Trophoblast cell (in vitro differentiated cells and primary cell): ENCODE data around the gene UPF3A.

Experiments
- DNase-seq, 2 donors: peaks; one replicate each; pipeline ENCODE4 v3.0.0-alpha.2; 2016
- H2AFZ ChIP-seq: 2 replicates; pipeline ENCODE4 v1.6.1; 2013; ENCODE audit warnings: low read length, moderate library complexity, mild to moderate bottlenecking; ENCODE audit not compliant: insufficient read depth, poor library complexity
- H2AK5ac ChIP-seq: 2 replicates; pipeline ENCODE4 v1.6.1; 2013; ENCODE audit warnings: mild to moderate bottlenecking, low read length
- H2BK120ac ChIP-seq: 2 replicates; pipeline ENCODE4 v1.6.1; 2013; ENCODE audit warnings: low read length, mild to moderate bottlenecking, moderate library complexity; ENCODE audit not compliant: insufficient read depth, poor library complexity
- H2BK12ac ChIP-seq: 2 replicates; pipeline ENCODE4 v1.6.1; 2013; ENCODE audit warnings: mild to moderate bottlenecking, low read length, moderate library complexity
- H2BK5ac ChIP-seq: 2 replicates; pipeline ENCODE4 v1.6.1; 2013; ENCODE audit warnings: low read length, low read depth, moderate library complexity, mild to moderate bottlenecking; ENCODE audit not compliant: poor library complexity
- H3K14ac ChIP-seq: 2 replicates; pipeline ENCODE4 v1.6.1; 2013; ENCODE audit warnings: mild to moderate bottlenecking, low read length
- H3K18ac ChIP-seq: 2 replicates; pipeline ENCODE4 v1.6.1; 2013; ENCODE audit warnings: mild to moderate bottlenecking, low read length
- H3K23ac ChIP-seq: 2 replicates; pipeline ENCODE4 v1.6.1; 2013; ENCODE audit warnings: low read length
- H3K27ac ChIP-seq: 2 replicates; pipeline ENCODE4 v1.5.1; 2013; ENCODE audit warnings: low read depth, mild to moderate bottlenecking, inconsistent platforms, low read length, moderate library complexity
- H3K27me3 ChIP-seq: 2 replicates; pipeline ENCODE4 v1.6.1; 2013; ENCODE audit warnings: inconsistent platforms, mild to moderate bottlenecking, low read length, moderate library complexity; ENCODE audit not compliant: insufficient read depth
- H3K36me3 ChIP-seq, 2 experiments: 1 replicate in 1 of 2; 2 replicates in 1 of 2; pipeline ENCODE4 v1.6.1; 2013; ENCODE audit warnings: low read length in 2 of 2, mild to moderate bottlenecking in 2 of 2, moderate library complexity in 1 of 2; ENCODE audit not compliant: insufficient read depth in 2 of 2, control insufficient read depth in 1 of 2
- H3K4ac ChIP-seq: 2 replicates; pipeline ENCODE4 v1.6.1; 2013; ENCODE audit warnings: low read depth, mild to moderate bottlenecking, low read length, moderate library complexity
- H3K4me1 ChIP-seq, 2 experiments: 1 replicate in 1 of 2; 2 replicates in 1 of 2; pipeline ENCODE4 v1.6.1; 2013; ENCODE audit warnings: low read length in 2 of 2, mild to moderate bottlenecking in 2 of 2, moderate library complexity in 1 of 2; ENCODE audit not compliant: insufficient read depth in 2 of 2, control insufficient read depth in 1 of 2
- H3K4me2 ChIP-seq: 2 replicates; pipeline ENCODE4 v1.6.1; 2013; ENCODE audit warnings: inconsistent platforms, mild to moderate bottlenecking, low read length, moderate library complexity
- H3K4me3 ChIP-seq: 2 replicates; pipeline ENCODE4 v1.5.1; 2013; ENCODE audit warnings: mild to moderate bottlenecking, low read depth, low read length, inconsistent platforms
- H3K79me1 ChIP-seq: one replicate; pipeline ENCODE4 v1.6.1; 2013; ENCODE audit warnings: low read length
- H3K79me2 ChIP-seq: 2 replicates; pipeline ENCODE4 v1.6.1; 2013; ENCODE audit warnings: low read length, mild to moderate bottlenecking; ENCODE audit not compliant: control insufficient read depth, insufficient read depth, poor library complexity
- H3K9ac ChIP-seq: 2 replicates; pipeline ENCODE4 v1.6.1; 2013; ENCODE audit warnings: mild to moderate bottlenecking, low read length
- H3K9me3 ChIP-seq: 2 replicates; pipeline ENCODE4 v1.6.1; 2013; ENCODE audit warnings: low read depth, mild to moderate bottlenecking, control low read depth, inconsistent platforms, low read length; ENCODE audit not compliant: insufficient read depth
- H4K12ac ChIP-seq: 2 replicates; pipeline ENCODE4 v1.6.1; 2013; ENCODE audit warnings: low read depth, mild to moderate bottlenecking, low read length, moderate library complexity
- H4K8ac ChIP-seq: 2 replicates; pipeline ENCODE4 v1.6.1; 2013; ENCODE audit warnings: low read depth, mild to moderate bottlenecking, low read length, moderate library complexity
- H4K91ac ChIP-seq: one replicate; pipeline ENCODE4 v1.6.1; 2013; ENCODE audit warnings: low read depth, mild to moderate bottlenecking, low read length, moderate library complexity
- WGBS: extraction: QIAGEN DNeasy Blood & Tissue Kit; methylation state at CpG from one replicate; pipeline ENCODE4 v1.1.7; 2013; ENCODE audit warnings: missing lambda C conversion rate; ENCODE audit not compliant: insufficient read length, insufficient coverage; ENCODE audit errors: extremely low coverage; 5-methylcytosine and 5-hydroxymethylcytosine counted together

The UPF3A gene

DNA sequence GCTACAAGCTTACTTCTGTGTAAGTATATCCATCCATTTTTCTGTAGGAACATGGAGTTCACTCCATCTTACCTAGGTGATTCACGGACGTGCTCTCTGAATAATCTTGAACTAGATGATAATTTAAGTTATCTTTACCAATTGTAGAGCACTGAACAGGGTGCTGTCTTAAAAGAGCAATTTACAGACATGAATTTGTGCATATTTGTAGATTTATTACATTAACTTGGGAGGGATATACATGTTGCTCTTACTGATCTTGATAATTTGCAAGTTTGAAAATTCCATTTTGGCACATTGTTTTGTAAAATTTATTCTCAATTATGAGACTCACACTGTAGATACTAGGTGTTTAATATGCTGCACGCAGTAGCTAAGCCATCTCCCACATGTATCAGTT is 37.4 kb upstream of the UPF3A start:
- Histone ChIP-seq H3K4me3 (no peak overlapping the region), H3K79me2 (no peaks in the 10 kb centered on the region), H2AK5ac (no peak overlapping the region), H2AFZ (no peak overlapping the region), H3K27ac (no peak overlapping the region), H3K18ac (no peak overlapping the region), H4K12ac (no peak overlapping the region), H3K4me2 (no peak overlapping the region), H4K8ac (no peak overlapping the region), H3K23ac (no peak overlapping the region), H3K4me1 (no peaks in the 10 kb centered on the region), H3K79me1 (no peaks in the 10 kb centered on the region), H3K36me3 (peaks cover 22 to 52% of the 10 kb centered on the region in 2 experiments), H2BK120ac (no peak overlapping the region), H3K27me3 (no peaks in the 10 kb centered on the region), H3K9ac (no peak overlapping the region), H3K9me3 (no peaks in the 10 kb centered on the region), H2BK12ac (no peak overlapping the region), H3K14ac (no peak overlapping the region), H4K91ac (no peak overlapping the region), H3K4ac (no peak overlapping the region), H2BK5ac (no peak overlapping the region)
- WGBS: no CpG with 5 or more reads among the region's 3 CpGs
- no peak for DNase-seq

DNA sequence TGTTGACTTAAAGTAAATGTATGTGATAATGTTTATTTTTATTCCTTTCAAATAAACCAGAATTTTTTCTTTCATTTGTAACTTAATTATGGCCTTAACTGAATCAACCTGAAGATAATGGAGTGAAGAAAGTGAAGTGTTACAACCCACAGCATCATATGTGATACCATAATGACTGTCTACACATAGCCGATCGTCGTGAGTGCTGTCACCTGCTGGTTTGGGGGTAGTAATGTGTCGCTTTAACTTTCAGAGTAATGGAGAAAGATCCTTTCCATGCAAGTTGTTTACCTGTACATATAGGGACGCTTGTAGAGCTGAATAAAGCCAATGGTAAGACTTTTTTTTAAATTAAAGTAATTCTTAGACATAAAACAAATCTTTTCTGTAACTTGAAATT is 36.8 kb upstream of the UPF3A start:
- Histone ChIP-seq H3K4me1 (no peaks in the 10 kb centered on the region), H3K27ac (no peak overlapping the region), H4K91ac (no peak overlapping the region), H3K14ac (no peak overlapping the region), H3K4me3 (no peak overlapping the region), H3K36me3 (peaks cover 22 to 50% of the 10 kb centered on the region in 2 experiments), H2BK12ac (no peak overlapping the region), H3K23ac (no peak overlapping the region), H3K4ac (no peak overlapping the region), H3K18ac (no peak overlapping the region), H3K27me3 (no peaks in the 10 kb centered on the region), H3K79me1 (no peaks in the 10 kb centered on the region), H4K12ac (no peak overlapping the region), H4K8ac (no peak overlapping the region), H2BK5ac (no peak overlapping the region), H3K4me2 (no peak overlapping the region), H3K9me3 (no peaks in the 10 kb centered on the region), H3K9ac (no peak overlapping the region), H2AK5ac (no peak overlapping the region), H3K79me2 (no peaks in the 10 kb centered on the region), H2AFZ (no peak overlapping the region), H2BK120ac (no peak overlapping the region)
- no CpG with 5 or more reads among the region's 5 CpGs for WGBS
- DNase-seq: no peak

DNA sequence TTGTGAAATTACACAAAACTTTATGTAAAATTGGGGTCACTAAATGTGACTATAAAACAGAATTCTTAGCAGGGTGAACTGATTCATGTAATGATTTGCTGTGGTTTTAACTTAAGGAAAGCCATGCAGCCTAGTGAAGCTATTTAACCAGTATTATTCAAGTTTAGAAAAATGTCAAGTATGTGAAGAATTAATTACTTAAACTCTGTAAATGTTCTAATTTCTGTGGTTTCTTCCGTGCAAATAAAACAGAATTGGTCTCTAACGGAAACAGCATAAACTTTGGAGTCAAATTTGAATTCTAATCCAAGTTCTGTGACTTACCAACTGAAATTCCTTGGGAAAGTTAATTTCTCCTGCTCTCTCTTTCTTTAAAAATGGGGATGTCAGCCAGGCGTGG is 33.4 kb upstream of the UPF3A start:
- no peak for DNase-seq
- Histone ChIP-seq H4K12ac (no peak overlapping the region), H3K79me2 (no peaks in the 10 kb centered on the region), H3K23ac (no peak overlapping the region), H2BK5ac (no peak overlapping the region), H4K8ac (no peak overlapping the region), H3K4ac (no peak overlapping the region), H3K79me1 (no peaks in the 10 kb centered on the region), H3K9ac (no peak overlapping the region), H3K4me3 (no peak overlapping the region), H2AK5ac (no peak overlapping the region), H2BK12ac (no peak overlapping the region), H3K9me3 (no peaks in the 10 kb centered on the region), H3K4me2 (no peak overlapping the region), H2AFZ (no peak overlapping the region), H3K36me3 (peaks cover 23 to 48% of the 10 kb centered on the region in 2 experiments), H3K4me1 (no peaks in the 10 kb centered on the region), H3K14ac (no peak overlapping the region), H3K27ac (no peak overlapping the region), H3K27me3 (no peaks in the 10 kb centered on the region), H2BK120ac (no peak overlapping the region), H4K91ac (no peak overlapping the region), H3K18ac (no peak overlapping the region)
- no CpG with 5 or more reads among the region's 3 CpGs for WGBS

GRCh38 chr13:114249077-114249476 is 32.3 kb upstream of the UPF3A start:
- Histone ChIP-seq H2AFZ (no peak overlapping the region), H4K8ac (no peak overlapping the region), H3K4ac (no peak overlapping the region), H3K27ac (no peak overlapping the region), H3K23ac (no peak overlapping the region), H3K18ac (no peak overlapping the region), H3K27me3 (no peaks in the 10 kb centered on the region), H3K79me2 (no peaks in the 10 kb centered on the region), H3K4me3 (no peak overlapping the region), H3K4me2 (no peak overlapping the region), H3K9ac (no peak overlapping the region), H4K91ac (no peak overlapping the region), H3K4me1 (no peaks in the 10 kb centered on the region), H2AK5ac (no peak overlapping the region), H4K12ac (no peak overlapping the region), H3K14ac (no peak overlapping the region), H2BK12ac (no peak overlapping the region), H3K79me1 (no peaks in the 10 kb centered on the region), H3K9me3 (no peaks in the 10 kb centered on the region), H2BK120ac (no peak overlapping the region), H3K36me3 (peaks cover 23 to 49% of the 10 kb centered on the region in 2 experiments), H2BK5ac (no peak overlapping the region)
- no CpG with 5 or more reads among the region's 7 CpGs for WGBS
- DNase-seq: no peak
